PFSK-1 (cell line): ENCODE results near the gene CCDC32.

ENCODE experiments used
- FOXP2 ChIP-seq: optimal IDR thresholded peaks from 2 replicates; pipeline ENCODE3; 2011; ENCODE audit warnings: borderline replicate concordance, control low read depth, inconsistent platforms; ENCODE audit not compliant: insufficient read depth; ENCODE audit errors: extremely low read length, extremely low read depth
- POLR2AphosphoS5 ChIP-seq: IDR thresholded peaks from 2 replicates; pipeline ENCODE4 v1.6.1; 2012; ENCODE audit warnings: low read depth, mild to moderate bottlenecking, control low read depth, low read length, moderate library complexity
- REST ChIP-seq, 2 experiments: IDR thresholded peaks; 2 replicates each; pipeline versions ENCODE4 v1.6.1 to v1.8.0; 2011 to 2012; ENCODE audit warnings: low read depth in 2 of 2, low read length in 2 of 2, control low read depth in 1 of 2, inconsistent platforms in 1 of 2, mild to moderate bottlenecking in 1 of 2, moderate library complexity in 1 of 2; ENCODE audit not compliant: insufficient read depth in 1 of 2
- SIN3A ChIP-seq: IDR thresholded peaks from 2 replicates; pipeline ENCODE4 v1.6.1; 2012; ENCODE audit warnings: mild to moderate bottlenecking, low read length, moderate library complexity, borderline replicate concordance; ENCODE audit not compliant: insufficient read depth
- TAF1 ChIP-seq: IDR thresholded peaks from 2 replicates; pipeline ENCODE4 v1.6.1; 2012; ENCODE audit warnings: low read length, control low read depth, borderline replicate concordance; ENCODE audit not compliant: insufficient read depth

Gene CCDC32

GRCh38 chr15:40555876-40556275, 9.0 kb downstream of the CCDC32 start:
- no peak for TF ChIP-seq TAF1
- TF ChIP-seq REST (IDR thresholded peaks at IDR 0.05; ENCODE audit: insufficient read depth in 1 of 2, low read depth in 2 of 2, low read length in 2 of 2), result no peak
- TF ChIP-seq SIN3A, result no peak
- no peak for TF ChIP-seq POLR2AphosphoS5

GRCh38 chr15:40554161-40554525, 10.7 kb downstream of the CCDC32 start:
- TF ChIP-seq POLR2AphosphoS5 (no peak), REST (IDR thresholded peaks at IDR 0.05; ENCODE audit: insufficient read depth in 1 of 2, low read depth in 2 of 2, low read length in 2 of 2) (no peak), TAF1 (no peak), FOXP2 (no peak), SIN3A (no peak)

- TF ChIP-seq REST (IDR thresholded peaks at IDR 0.05; ENCODE audit: insufficient read depth in 1 of 2, low read depth in 2 of 2, low read length in 2 of 2), result no peak
- no peak for TF ChIP-seq FOXP2
- TF ChIP-seq SIN3A, result no peak
- no peak for TF ChIP-seq POLR2AphosphoS5
These were observed 14.4 kb downstream of the CCDC32 start for GRCh38 chr15:40550341-40551037.

GRCh38 chr15:40549894-40550293, 14.9 kb downstream of the CCDC32 start:
- no peak for TF ChIP-seq FOXP2
- no peak for TF ChIP-seq REST (IDR thresholded peaks at IDR 0.05; ENCODE audit: insufficient read depth in 1 of 2, low read depth in 2 of 2, low read length in 2 of 2)
- no peak for TF ChIP-seq POLR2AphosphoS5
- TF ChIP-seq SIN3A, result no peak

- TF ChIP-seq POLR2AphosphoS5, result no peak
- TF ChIP-seq REST (IDR thresholded peaks at IDR 0.05; ENCODE audit: insufficient read depth in 1 of 2, low read depth in 2 of 2, low read length in 2 of 2), result no peak
- TF ChIP-seq FOXP2, result no peak
- TF ChIP-seq SIN3A, result no peak
- no peak for TF ChIP-seq TAF1
These were observed 16.2 kb downstream of the CCDC32 start for GRCh38 chr15:40548610-40549009.
